Left lung (tissue), 10 donors: Measurements from ENCODE around the gene SYT5. TPM values are rescaled to one million over a fixed set of nuclear protein-coding genes. Genes with fewer than 3 reads are reported as not detected.
A peak's percentile ranks its signal among the peaks of the same experiment; 100 is the strongest.

Experiments used
- ATAC-seq: fragments of 200-7000 bp; cut with Tn5 transposase; one replicate; pipeline ENCODE4 v1.9.1; 2020; ENCODE audit warnings: moderate library complexity
- DNase-seq, 4 donors: peaks; one replicate each; pipeline ENCODE4 v3.0.0-alpha.2; 2013 to 2020
- H3K27ac ChIP-seq, 2 donors: fragments of 200-600 bp; sonication (generic) in 1 of 2; one replicate each; pipeline versions ENCODE4 v1.5.0 to v1.8.0; 2020 to 2021
- H3K27me3 ChIP-seq, 2 donors: fragments of 200-600 bp; sonication (generic) in 1 of 2; one replicate each; pipeline versions ENCODE4 v1.5.0 to v1.8.0; 2020 to 2021
- H3K36me3 ChIP-seq, 2 donors: fragments of 200-600 bp; sonication (generic) in 1 of 2; one replicate each; pipeline versions ENCODE4 v1.5.0 to v1.8.0; 2020 to 2021
- H3K4me1 ChIP-seq, 2 donors: fragments of 200-600 bp; one replicate each; pipeline ENCODE4 v1.8.0; 2021
- H3K4me3 ChIP-seq, 2 donors: fragments of 200-600 bp; sonication (generic) in 1 of 2; one replicate each; pipeline versions ENCODE4 v1.5.0 to v1.8.0; 2020 to 2021; ENCODE audit warnings: mild to moderate bottlenecking in 1 of 2
- H3K9me3 ChIP-seq, 2 donors: fragments of 200-600 bp; sonication (generic) in 1 of 2; one replicate each; pipeline versions ENCODE4 v1.5.0 to v1.8.0; 2020 to 2021
- intact Hi-C, 2 donors: fragments of 100-400 bp; cut with DNase I; formaldehyde crosslinking; loops; one replicate each; pipeline versions ENCODE4 v1.11.2 to v1.14.2; 2022
- polyA plus RNA-seq, 6 donors: library from polyadenylated mRNA; unstranded; fragments of 120-200 nt; gene quantifications; one replicate each; pipeline ENCODE4 v1.2.1, GENCODE V29; 2013; ENCODE audit not compliant: insufficient read length in 6 of 6
- total RNA-seq, 2 donors: library from RNA; stranded (reverse); fragmentation: NEBNext Ultra II Directional; extraction: Animal tissue kit (Norgen Biotek cat#: 25700); gene quantifications; one replicate each; pipeline ENCODE4 v1.2.1, GENCODE V29; 2021
- TF ChIP-seq, protein P1 (sequence below), 2 donors: fragments of 200-600 bp; sonication (generic) in 1 of 2; IDR thresholded peaks; one replicate each; pipeline versions ENCODE4 v1.5.0 to v1.8.0; 2021; ENCODE audit warnings: antibody characterized with exemption in 2 of 2
- donor health status: DM: no; HTN: yes; CAD: no.
- donor health status: DM: no; HTN: no; CAD: no.

The SYT5 gene
- total and polyA plus RNA-seq, 8 donors, result 0.61 to 1.5 (median 0.94) TPM; not detected in 2

DNA sequence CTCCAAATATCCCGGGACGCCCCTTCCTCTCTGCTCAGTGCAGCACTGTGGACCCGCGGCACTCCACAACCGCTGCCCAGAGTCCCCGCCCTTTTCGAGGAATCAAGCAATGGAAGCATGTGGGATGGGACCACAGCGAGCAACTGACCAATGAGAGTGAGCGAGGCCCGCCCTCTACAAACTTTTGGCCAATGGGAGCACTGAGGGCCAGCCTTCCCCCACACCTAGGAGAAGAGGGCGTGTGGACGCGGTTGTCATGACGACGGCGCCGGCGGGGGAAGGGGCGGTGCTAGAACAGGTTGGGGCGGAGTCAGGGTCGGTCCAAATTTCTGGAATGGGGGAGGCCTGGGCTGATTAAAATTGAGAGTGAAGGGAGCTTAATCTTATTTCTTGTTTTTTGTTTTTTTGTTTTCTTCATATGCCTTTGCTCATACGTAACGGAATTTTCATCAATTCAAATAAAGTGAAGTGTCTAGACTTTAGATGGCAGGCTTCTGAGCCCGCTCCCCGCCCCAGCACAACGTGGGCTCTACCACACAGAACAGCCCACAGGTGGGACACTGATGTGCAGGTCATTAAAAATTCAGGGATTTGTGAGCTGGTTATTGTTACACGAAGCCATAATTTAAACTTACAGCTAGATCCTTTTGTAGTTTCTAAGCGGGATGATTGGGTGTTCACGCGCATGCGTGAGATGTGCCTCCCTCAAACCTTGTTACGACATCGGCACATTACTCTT lies 13.4 kb downstream of the SYT5 start, which contains the start of gene DNAAF3:
DNAAF3 (minus strand) TSS at position 84 of the 739 bp plus-strand sequence. CDS start 200 bp downstream, outside the sequence.
- peak; percentile 99 for ATAC-seq
- no peak within 1 kb of the TSS for H3K27ac ChIP-seq
- peaks cover 0 to 6% of the 10 kb centered on the region in 2 donors for H3K4me1 ChIP-seq
- DNase-seq, result peak; percentile 53 to 92 (median 90)
- H3K4me3 ChIP-seq, result peak within 1 kb of the TSS; percentile 19 to 35
- no peaks in the 10 kb centered on the region for H3K9me3 ChIP-seq
- H3K27me3 ChIP-seq, result peaks cover 36 to 100% of the 10 kb centered on the region in 2 donors
- TF ChIP-seq, protein P1, sequence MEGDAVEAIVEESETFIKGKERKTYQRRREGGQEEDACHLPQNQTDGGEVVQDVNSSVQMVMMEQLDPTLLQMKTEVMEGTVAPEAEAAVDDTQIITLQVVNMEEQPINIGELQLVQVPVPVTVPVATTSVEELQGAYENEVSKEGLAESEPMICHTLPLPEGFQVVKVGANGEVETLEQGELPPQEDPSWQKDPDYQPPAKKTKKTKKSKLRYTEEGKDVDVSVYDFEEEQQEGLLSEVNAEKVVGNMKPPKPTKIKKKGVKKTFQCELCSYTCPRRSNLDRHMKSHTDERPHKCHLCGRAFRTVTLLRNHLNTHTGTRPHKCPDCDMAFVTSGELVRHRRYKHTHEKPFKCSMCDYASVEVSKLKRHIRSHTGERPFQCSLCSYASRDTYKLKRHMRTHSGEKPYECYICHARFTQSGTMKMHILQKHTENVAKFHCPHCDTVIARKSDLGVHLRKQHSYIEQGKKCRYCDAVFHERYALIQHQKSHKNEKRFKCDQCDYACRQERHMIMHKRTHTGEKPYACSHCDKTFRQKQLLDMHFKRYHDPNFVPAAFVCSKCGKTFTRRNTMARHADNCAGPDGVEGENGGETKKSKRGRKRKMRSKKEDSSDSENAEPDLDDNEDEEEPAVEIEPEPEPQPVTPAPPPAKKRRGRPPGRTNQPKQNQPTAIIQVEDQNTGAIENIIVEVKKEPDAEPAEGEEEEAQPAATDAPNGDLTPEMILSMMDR (IDR thresholded peaks at IDR 0.05), result no peak
- H3K36me3 ChIP-seq, result no peaks in the 10 kb centered on the region
- intact Hi-C loops, result no loop called here

DNA sequence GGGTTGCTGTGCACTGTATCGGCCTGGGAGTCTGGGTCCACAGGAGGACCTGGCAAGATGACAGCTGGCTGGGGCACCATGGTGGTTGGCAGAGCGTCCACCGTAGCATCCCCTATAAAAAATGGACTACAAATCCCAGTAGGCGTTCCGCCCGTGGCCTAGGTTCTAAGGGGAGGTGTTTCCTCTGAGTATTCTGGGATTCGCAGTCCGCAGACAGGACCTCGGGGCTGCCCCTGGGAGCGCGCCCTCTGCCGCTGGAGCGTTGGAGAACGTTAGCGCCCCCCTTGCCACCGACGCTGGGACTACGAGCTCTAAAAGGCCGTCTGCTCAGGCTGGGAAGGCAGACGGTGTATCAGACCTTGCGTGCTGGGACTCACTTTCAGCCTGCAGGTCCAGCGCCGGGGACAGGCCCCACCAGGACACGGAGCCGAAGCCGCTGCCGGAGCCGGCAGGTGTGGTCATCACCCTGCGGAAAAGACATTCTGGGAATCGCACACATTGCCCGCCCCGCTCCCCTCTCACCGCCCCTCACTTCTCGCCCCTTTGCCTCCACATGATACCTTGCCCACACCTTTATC lies 14.0 kb downstream of the SYT5 start:
- peak overlapping the region; percentile 19 to 35 for H3K4me3 ChIP-seq
- H3K4me1 ChIP-seq, result peaks cover 0 to 6% of the 10 kb centered on the region in 2 donors
- H3K27me3 ChIP-seq, result peaks cover 42 to 100% of the 10 kb centered on the region in 2 donors
- H3K27ac ChIP-seq, result no peak overlapping the region
- H3K9me3 ChIP-seq, result no peaks in the 10 kb centered on the region
- intact Hi-C loops, result no loop called here
- TF ChIP-seq, protein P1 (IDR thresholded peaks at IDR 0.05), result no peak
- DNase-seq (peak in 2 of 4 donors; percentile 66 to 76), ATAC-seq (peak; percentile 76)
- no peaks in the 10 kb centered on the region for H3K36me3 ChIP-seq

DNA sequence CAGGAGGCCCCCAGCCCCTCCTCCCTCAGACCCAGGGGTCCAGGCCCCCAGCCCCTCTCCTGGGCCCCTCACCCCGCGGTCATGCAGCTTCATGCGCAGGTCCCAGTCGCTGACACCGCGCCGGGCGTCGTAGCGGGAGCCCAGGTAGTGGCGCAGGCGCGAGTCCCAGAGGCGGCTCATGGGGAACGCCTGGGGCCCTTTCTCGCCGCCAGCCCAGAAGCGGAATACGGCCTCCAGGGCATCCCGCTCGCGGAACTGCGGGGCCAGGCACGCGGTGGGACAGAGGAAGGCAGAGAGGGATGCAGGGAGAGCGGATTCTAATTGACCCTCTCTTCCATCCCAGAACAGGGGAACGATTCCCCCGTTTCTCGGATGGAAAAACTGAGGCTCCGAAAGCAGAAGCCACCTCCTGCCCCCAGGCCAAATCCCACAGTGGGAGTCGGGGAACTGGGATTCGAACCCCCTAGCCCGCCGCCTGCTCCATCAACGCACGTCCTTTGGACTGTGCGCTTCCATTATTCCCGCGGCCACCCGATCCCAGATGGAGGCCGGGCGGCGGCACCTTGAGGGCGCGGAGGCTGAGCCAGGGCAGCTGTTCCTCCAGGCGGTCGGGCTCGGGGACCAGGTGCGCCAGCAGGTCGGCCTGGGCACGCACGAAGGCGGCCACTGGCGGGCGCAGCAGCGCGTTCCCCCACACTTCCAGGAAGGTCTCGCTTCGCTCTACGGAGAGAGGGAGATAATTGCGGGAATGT lies 18.3 kb downstream of the SYT5 start:
- H3K27me3 ChIP-seq, result peaks cover 50 to 100% of the 10 kb centered on the region in 2 donors
- H3K4me1 ChIP-seq, result peaks cover 0 to 5% of the 10 kb centered on the region in 2 donors
- ATAC-seq (no peak), DNase-seq (peak in 1 of 4 donors; percentile 78)
- no peaks in the 10 kb centered on the region for H3K36me3 ChIP-seq
- H3K9me3 ChIP-seq, result no peaks in the 10 kb centered on the region
- H3K4me3 ChIP-seq, result no peak overlapping the region
- TF ChIP-seq, protein P1 (IDR thresholded peaks at IDR 0.05), result no peak
- intact Hi-C loops, result no loop called here
- H3K27ac ChIP-seq, result no peak overlapping the region

DNA sequence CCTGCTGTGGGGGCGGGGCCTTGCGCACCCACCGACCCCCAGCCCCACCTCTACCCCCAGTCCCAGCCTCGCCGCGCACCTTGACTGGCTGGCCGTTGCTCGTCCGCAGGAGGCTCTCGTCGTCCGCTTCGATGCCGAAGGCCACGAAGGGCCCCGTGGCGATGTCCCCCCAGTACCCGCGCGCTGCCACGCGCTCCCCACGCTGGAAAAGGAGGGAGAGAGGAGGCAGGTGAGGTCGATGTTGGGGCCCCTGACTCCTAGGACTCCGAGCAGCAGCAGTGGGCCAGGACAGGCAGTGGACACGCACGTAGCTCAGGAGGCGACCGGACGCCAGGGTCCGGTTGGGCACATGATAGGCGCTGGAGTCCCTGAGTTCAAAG lies 19.1 kb downstream of the SYT5 start:
- intact Hi-C loops, result no loop called here
- no peak for ATAC-seq
- DNase-seq, result peak in 1 of 4 donors; percentile 70
- no peaks in the 10 kb centered on the region for H3K9me3 ChIP-seq
- H3K27ac ChIP-seq, result no peak overlapping the region
- H3K4me3 ChIP-seq, result no peak overlapping the region
- peaks cover 0 to 8% of the 10 kb centered on the region in 2 donors for H3K4me1 ChIP-seq
- peaks cover 55 to 100% of the 10 kb centered on the region in 2 donors for H3K27me3 ChIP-seq
- H3K36me3 ChIP-seq, result no peaks in the 10 kb centered on the region
- TF ChIP-seq, protein P1 (IDR thresholded peaks at IDR 0.05), result no peak
